SK-N-SH (cell line): ENCODE results near the gene PRKAB1. TPM values are rescaled to one million over a fixed set of nuclear protein-coding genes. Genes with fewer than 3 reads are reported as not detected.

Experiments used
- CTCF ChIA-PET: fragments of 300-600, 350-600 bp; formaldehyde crosslinking; extraction: SDS; loops from one replicate; lab custom pipeline; 2021; lab: Yijun Ruan, JAX
- POLR2A ChIA-PET: fragments of 350-600 bp; sonication (Branson Sonifier 250); formaldehyde crosslinking; extraction: SDS; loops from one replicate; lab custom pipeline; 2020; ENCODE audit warnings: antibody characterized with exemption, inconsistent platforms; lab: Yijun Ruan, JAX
- DNase-seq: peaks from one replicate; pipeline ENCODE4 v3.0.0; 2012
- H2AFZ ChIP-seq: fragments of 200-600 bp; sonication (generic); 2 replicates; pipeline ENCODE4 v1.8.1; 2016; ENCODE audit warnings: antibody characterized with exemption, mild to moderate bottlenecking, low read depth
- H3F3A ChIP-seq: fragments of 200-600 bp; sonication (generic); replicated peaks from 2 replicates; pipeline ENCODE3; 2016; ENCODE audit warnings: antibody characterized with exemption, mild to moderate bottlenecking; ENCODE audit not compliant: insufficient read depth
- H3K27ac ChIP-seq, 2 experiments: fragments of 200-500 bp in 1 of 2; fragments of 200-600 bp in 1 of 2; sonication (Bioruptor generic) in 1 of 2; sonication (generic), shearing (Covaris generic) in 1 of 2; 2 replicates each; pipeline versions ENCODE4 v1.5.1 to v1.6.1; 2014 to 2016; ENCODE audit warnings: low read depth in 2 of 2, inconsistent platforms in 1 of 2, low read length in 1 of 2, mild to moderate bottlenecking in 1 of 2, mixed read lengths in 1 of 2
- H3K27me3 ChIP-seq: fragments of 200-600 bp; sonication (generic), shearing (Covaris generic); 2 replicates; pipeline ENCODE4 v1.6.1; 2016; ENCODE audit warnings: mixed run types; ENCODE audit not compliant: insufficient read depth
- H3K36me3 ChIP-seq, 2 experiments: fragments of 200-500 bp in 1 of 2; fragments of 200-600 bp in 1 of 2; sonication (Bioruptor generic) in 1 of 2; sonication (generic) in 1 of 2; replicated peaks in 1 of 2; 2 replicates each; pipeline versions ENCODE3 to v1.5.1; 2014 to 2016; ENCODE audit warnings: low read length in 1 of 2, mild to moderate bottlenecking in 1 of 2; ENCODE audit not compliant: insufficient read depth in 2 of 2, control insufficient read depth in 1 of 2
- H3K4me1 ChIP-seq, 2 experiments: fragments of 200-500 bp in 1 of 2; fragments of 200-600 bp in 1 of 2; sonication (Bioruptor generic) in 1 of 2; sonication (generic), shearing (Covaris generic) in 1 of 2; 2 replicates each; pipeline versions ENCODE4 v1.5.1 to v1.6.1; 2014 to 2016; ENCODE audit warnings: low read depth in 1 of 2, low read length in 1 of 2, mixed run types in 1 of 2; ENCODE audit not compliant: insufficient read depth in 2 of 2, control insufficient read depth in 1 of 2
- H3K4me2 ChIP-seq: fragments of 200-600 bp; sonication (generic), shearing (Covaris generic); 2 replicates; pipeline ENCODE4 v1.6.1; 2017; ENCODE audit warnings: mixed run types
- H3K4me3 ChIP-seq, 2 experiments: fragments of 200-500 bp in 1 of 2; fragments of 200-600 bp in 1 of 2; sonication (Bioruptor generic) in 1 of 2; sonication (generic), shearing (Covaris generic) in 1 of 2; 2 replicates each; pipeline versions ENCODE4 v1.5.1 to v1.8.1; 2014 to 2016; ENCODE audit warnings: low read depth in 2 of 2, inconsistent platforms in 1 of 2, low read length in 1 of 2, mild to moderate bottlenecking in 1 of 2, mixed read lengths in 1 of 2, moderate library complexity in 1 of 2
- H3K79me2 ChIP-seq: fragments of 200-600 bp; sonication (generic); 2 replicates; pipeline ENCODE4 v1.8.1; 2017; ENCODE audit warnings: mild to moderate bottlenecking; ENCODE audit not compliant: insufficient read depth
- H3K9ac ChIP-seq: fragments of 200-600 bp; sonication (generic); 2 replicates; pipeline ENCODE4 v1.6.1; 2017; ENCODE audit warnings: mixed run types
- H3K9me2 ChIP-seq: fragments of 200-600 bp; sonication (generic); 2 replicates; pipeline ENCODE4 v1.6.1; 2017; ENCODE audit warnings: mixed run types
- H3K9me3 ChIP-seq: fragments of 200-600 bp; sonication (generic); 2 replicates; pipeline ENCODE4 v1.6.1; 2017; ENCODE audit warnings: mixed run types, mild to moderate bottlenecking, moderate library complexity
- H4K20me1 ChIP-seq: fragments of 200-600 bp; sonication (generic); 2 replicates; pipeline ENCODE4 v1.6.1; 2017; ENCODE audit warnings: mild to moderate bottlenecking, mixed run types; ENCODE audit not compliant: insufficient read depth
- CHD2 ChIP-seq: fragments of 150-350 bp; IDR thresholded peaks from 2 replicates; pipeline ENCODE4 v1.6.1; 2018; ENCODE audit warnings: low read length; ENCODE audit not compliant: partially characterized antibody
- CTCF ChIP-seq: fragments of 200-600 bp; sonication (generic); IDR thresholded peaks from 2 replicates; pipeline ENCODE4 v1.6.1; 2017; ENCODE audit warnings: antibody characterized with exemption, mild to moderate bottlenecking, moderate library complexity
- ELF1 ChIP-seq: IDR thresholded peaks from 2 replicates; pipeline ENCODE4 v1.4.0; 2012
- FOSL2 ChIP-seq: IDR thresholded peaks from 2 replicates; pipeline ENCODE4 v1.4.0; 2012; ENCODE audit warnings: low read depth, mild to moderate bottlenecking, moderate library complexity, borderline replicate concordance
- FOXM1 ChIP-seq: IDR thresholded peaks from 2 replicates; pipeline ENCODE4 v1.4.0; 2012; ENCODE audit warnings: low read depth, mild to moderate bottlenecking
- GABPA ChIP-seq: IDR thresholded peaks from 2 replicates; pipeline ENCODE4 v1.4.0; 2012; ENCODE audit warnings: low read depth, mild to moderate bottlenecking
- JUND ChIP-seq: IDR thresholded peaks from 2 replicates; pipeline ENCODE4 v1.4.0; 2012
- NFIC ChIP-seq: IDR thresholded peaks from 2 replicates; pipeline ENCODE4 v1.4.0; 2012; ENCODE audit warnings: borderline replicate concordance
- NRF1 ChIP-seq: IDR thresholded peaks from 2 replicates; pipeline ENCODE4 v1.6.1; 2012; ENCODE audit warnings: low read depth, mild to moderate bottlenecking, low read length
- POLR2AphosphoS5 ChIP-seq: IDR thresholded peaks from 2 replicates; pipeline ENCODE4 v1.6.1; 2012; ENCODE audit warnings: low read depth, low read length
- RAD21 ChIP-seq: IDR thresholded peaks from 2 replicates; pipeline ENCODE4 v1.6.1; 2012; ENCODE audit warnings: mild to moderate bottlenecking, low read length
- RFX5 ChIP-seq: IDR thresholded peaks from 2 replicates; pipeline ENCODE4 v1.6.1; 2012; ENCODE audit warnings: mild to moderate bottlenecking, improper control_type of control experiment, low read length
- RXRA ChIP-seq: IDR thresholded peaks from 2 replicates; pipeline ENCODE4 v1.4.0; 2012; ENCODE audit warnings: low read depth, mild to moderate bottlenecking, borderline replicate concordance
- SMC3 ChIP-seq: IDR thresholded peaks from 2 replicates; pipeline ENCODE4 v1.6.1; 2012; ENCODE audit warnings: low read depth, low read length, improper control_type of control experiment
- TCF12 ChIP-seq: IDR thresholded peaks from 2 replicates; pipeline ENCODE4 v1.4.0; 2012
- WGBS: methylation state at CpG from one replicate; pipeline ENCODE4 v1.1.6; 2017; ENCODE audit warnings: low lambda C conversion rate; 5-methylcytosine and 5-hydroxymethylcytosine counted together
- polyA plus RNA-seq, 3 experiments: library from polyadenylated mRNA; depleted of rRNA; stranded (reverse); fragments of >200 nt; gene quantifications; 2 replicates each; pipeline ENCODE4 v1.2.3, GENCODE V29; 2012

The PRKAB1 gene
- polyA plus RNA-seq, 1 of the 3 experiments (the other 2 are of a cell fraction) = 28.9 TPM

GRCh38 chr12:119645535-119646059, 22.3 kb upstream of the PRKAB1 start:
- no peaks in the 10 kb centered on the region for H3K4me1 ChIP-seq
- WGBS = 61% methylated on average over 7 of the region's 7 CpGs
- no peaks in the 10 kb centered on the region for H3K27me3 ChIP-seq
- ChIA-PET CTCF (interaction anchor here (1.1 kb wide), 1 partner anchor 17 kb away, joined by 3 read pairs; no protein-coding TSS in a partner anchor), POLR2A (no interaction called here)
- H3K79me2 ChIP-seq = no peaks in the 10 kb centered on the region
- H3K9me2 ChIP-seq = no peaks in the 10 kb centered on the region
- H2AFZ ChIP-seq = no peak overlapping the region
- no peak overlapping the region for H3K27ac ChIP-seq
- no peak overlapping the region for H3K4me3 ChIP-seq
- no peak overlapping the region for H3K9ac ChIP-seq
- H3K9me3 ChIP-seq = no peaks in the 10 kb centered on the region
- no peak for DNase-seq
- no peaks in the 10 kb centered on the region for H3F3A ChIP-seq
- no peak overlapping the region for H3K4me2 ChIP-seq
- no peaks in the 10 kb centered on the region for H3K36me3 ChIP-seq
- no peaks in the 10 kb centered on the region for H4K20me1 ChIP-seq
- TF ChIP-seq TCF12 (no peak), CHD2 (no peak), GABPA (no peak), FOXM1 (no peak), NRF1 (no peak), RXRA (no peak), ELF1 (no peak), POLR2AphosphoS5 (no peak), RFX5 (no peak), NFIC (no peak), FOSL2 (no peak), SMC3 (no peak), JUND (no peak)
- TF ChIP-seq, all 33 proteins: peak for 0

GRCh38 chr12:119649202-119649808, 18.6 kb upstream of the PRKAB1 start:
- Histone ChIP-seq H3K4me1 (no peaks in the 10 kb centered on the region), H3K9ac (no peak overlapping the region), H3K27ac (no peak overlapping the region), H3K4me3 (no peak overlapping the region; a peak in 1 of 4 replicates), H3K79me2 (no peaks in the 10 kb centered on the region)
- peak; percentile 68 for DNase-seq
- CTCF ChIA-PET = interaction anchor here (0.6 to 3.6 kb wide), 27 partner anchors 10 to 1245 kb away, joined by 3 to 18 read pairs (median 4); partner anchors contain the start of gene PRKAB1
- 66% methylated on average over 4 of the region's 4 CpGs for WGBS
- peak; percentile 89 for TF ChIP-seq CTCF
- TF ChIP-seq SMC3 = peak; percentile 50
- no peak for TF ChIP-seq ELF1
- peak; percentile 73 for TF ChIP-seq RAD21
- TF ChIP-seq, all 33 proteins: peak for 3
- Histone ChIP-seq H3K4me2 (no peak overlapping the region), H4K20me1 (no peaks in the 10 kb centered on the region), H2AFZ (peak overlapping the region; percentile 15; the same call in 1 of the 2 replicates), H3K9me3 (no peaks in the 10 kb centered on the region), H3K36me3 (peaks cover 0 to 6% of the 10 kb centered on the region in 2 experiments), H3K27me3 (no peaks in the 10 kb centered on the region), H3F3A (no peaks in the 10 kb centered on the region), H3K9me2 (no peaks in the 10 kb centered on the region)
- POLR2A ChIA-PET = no interaction called here
